ENCODE results near the gene TNFRSF11A.

The TNFRSF11A gene

GRCh38 chr18:62324917-62325805, at the start of gene TNFRSF11A:
Gene TNFRSF11A, plus strand, starts transcription at chr18:62325310. Its CDS starts 43 bp downstream, at chr18:62325353.
- TF ChIP-seq EZH2 (optimal IDR thresholded peaks at IDR 0.05; ENCODE audit: low read depth, low read length) (no peak), EZH2phosphoT487 (IDR thresholded peaks at IDR 0.05; ENCODE audit: low read length) (no peak)
- TF ChIP-seq, protein P1, sequence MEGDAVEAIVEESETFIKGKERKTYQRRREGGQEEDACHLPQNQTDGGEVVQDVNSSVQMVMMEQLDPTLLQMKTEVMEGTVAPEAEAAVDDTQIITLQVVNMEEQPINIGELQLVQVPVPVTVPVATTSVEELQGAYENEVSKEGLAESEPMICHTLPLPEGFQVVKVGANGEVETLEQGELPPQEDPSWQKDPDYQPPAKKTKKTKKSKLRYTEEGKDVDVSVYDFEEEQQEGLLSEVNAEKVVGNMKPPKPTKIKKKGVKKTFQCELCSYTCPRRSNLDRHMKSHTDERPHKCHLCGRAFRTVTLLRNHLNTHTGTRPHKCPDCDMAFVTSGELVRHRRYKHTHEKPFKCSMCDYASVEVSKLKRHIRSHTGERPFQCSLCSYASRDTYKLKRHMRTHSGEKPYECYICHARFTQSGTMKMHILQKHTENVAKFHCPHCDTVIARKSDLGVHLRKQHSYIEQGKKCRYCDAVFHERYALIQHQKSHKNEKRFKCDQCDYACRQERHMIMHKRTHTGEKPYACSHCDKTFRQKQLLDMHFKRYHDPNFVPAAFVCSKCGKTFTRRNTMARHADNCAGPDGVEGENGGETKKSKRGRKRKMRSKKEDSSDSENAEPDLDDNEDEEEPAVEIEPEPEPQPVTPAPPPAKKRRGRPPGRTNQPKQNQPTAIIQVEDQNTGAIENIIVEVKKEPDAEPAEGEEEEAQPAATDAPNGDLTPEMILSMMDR (IDR thresholded peaks at IDR 0.05; ENCODE audit: low read length) = 0 out of 2 replicates have a peak, but pooled peaks have one; percentile 4
- H3K9me2 ChIP-seq (replicated peaks; ENCODE audit: insufficient read depth, low read length) = no peaks in the 10 kb centered on the region
- peak within 1 kb of the TSS; percentile 11; the same call in 1 of the 2 replicates for H3K9ac ChIP-seq (ENCODE audit: low read length)
- H3K4me2 ChIP-seq (ENCODE audit: low read depth, low read length) = peak within 1 kb of the TSS; percentile 72
- H3K4me1 ChIP-seq (ENCODE audit: low read length) = peaks cover 15% of the 10 kb centered on the region; the same call in 1 of the 2 replicates
- H4K20me1 ChIP-seq (ENCODE audit: insufficient read depth, low read length) = no peaks in the 10 kb centered on the region
- no peaks in the 10 kb centered on the region for H3K36me3 ChIP-seq (replicated peaks; ENCODE audit: insufficient read depth, low read length)
- no peak within 1 kb of the TSS for H3K27ac ChIP-seq (ENCODE audit: low read length)
- H3K79me2 ChIP-seq (ENCODE audit: low read length) = no peaks in the 10 kb centered on the region
- H3K27me3 ChIP-seq (replicated peaks; ENCODE audit: insufficient read depth, low read length) = no peaks in the 10 kb centered on the region
- peak; percentile 52 for DNase-seq
- peak within 1 kb of the TSS; percentile 62 for H2AFZ ChIP-seq (ENCODE audit: low read length)
- H3F3A ChIP-seq (ENCODE audit: insufficient read depth, low read length) = peaks cover 7% of the 10 kb centered on the region; the same call in 1 of the 2 replicates
- no peaks in the 10 kb centered on the region for H3K9me3 ChIP-seq (replicated peaks; ENCODE audit: insufficient read depth, low read length)
- peak within 1 kb of the TSS; percentile 58 for H3K4me3 ChIP-seq (ENCODE audit: low read length)

- H2AFZ ChIP-seq (ENCODE audit: low read length) = no peak overlapping the region
Observed at GRCh38 chr18:62277045-62277444, 48.1 kb upstream of the TNFRSF11A start.

GRCh38 chr18:62279561-62279960, 45.5 kb upstream of the TNFRSF11A start:
- no peaks in the 10 kb centered on the region for H3K4me1 ChIP-seq (ENCODE audit: low read length)
- H2AFZ ChIP-seq (ENCODE audit: low read length) = no peak overlapping the region
- 0 out of 2 replicates have a peak, but pooled peaks cover 4% of the 10 kb centered on the region for H3K36me3 ChIP-seq (replicated peaks; ENCODE audit: insufficient read depth, low read length)

More at GRCh38 chr18:62277045-62277444, 48.1 kb upstream of the TNFRSF11A start:
- Histone ChIP-seq H3K4me2 (ENCODE audit: low read depth, low read length) (no peak overlapping the region), H3K9me2 (replicated peaks; ENCODE audit: insufficient read depth, low read length) (no peaks in the 10 kb centered on the region), H4K20me1 (ENCODE audit: insufficient read depth, low read length) (no peaks in the 10 kb centered on the region), H3K9ac (ENCODE audit: low read length) (no peak overlapping the region), H3K27me3 (replicated peaks; ENCODE audit: insufficient read depth, low read length) (no peaks in the 10 kb centered on the region), H3K4me1 (ENCODE audit: low read length) (no peaks in the 10 kb centered on the region), H3K36me3 (replicated peaks; ENCODE audit: insufficient read depth, low read length) (peaks cover 4% of the 10 kb centered on the region; the same call in 1 of the 2 replicates), H3K79me2 (ENCODE audit: low read length) (no peaks in the 10 kb centered on the region), H3K27ac (ENCODE audit: low read length) (no peak overlapping the region), H3K4me3 (ENCODE audit: low read length) (no peak overlapping the region), H3F3A (ENCODE audit: insufficient read depth, low read length) (no peaks in the 10 kb centered on the region), H3K9me3 (replicated peaks; ENCODE audit: insufficient read depth, low read length) (no peaks in the 10 kb centered on the region)
- DNase-seq = no peak
- TF ChIP-seq, protein P1 (IDR thresholded peaks at IDR 0.05; ENCODE audit: low read length) = no peak
- TF ChIP-seq EZH2phosphoT487 (IDR thresholded peaks at IDR 0.05; ENCODE audit: low read length) (no peak), EZH2 (optimal IDR thresholded peaks at IDR 0.05; ENCODE audit: low read depth, low read length) (no peak)

More at GRCh38 chr18:62279561-62279960, 45.5 kb upstream of the TNFRSF11A start:
- no peak overlapping the region for H3K27ac ChIP-seq (ENCODE audit: low read length)
- no peak for DNase-seq
- no peaks in the 10 kb centered on the region for H3K79me2 ChIP-seq (ENCODE audit: low read length)
- no peak overlapping the region for H3K4me2 ChIP-seq (ENCODE audit: low read depth, low read length)
- no peaks in the 10 kb centered on the region for H4K20me1 ChIP-seq (ENCODE audit: insufficient read depth, low read length)
- TF ChIP-seq EZH2phosphoT487 (IDR thresholded peaks at IDR 0.05; ENCODE audit: low read length) (no peak), EZH2 (optimal IDR thresholded peaks at IDR 0.05; ENCODE audit: low read depth, low read length) (no peak)
- TF ChIP-seq, protein P1 (IDR thresholded peaks at IDR 0.05; ENCODE audit: low read length) = no peak
- no peaks in the 10 kb centered on the region for H3K27me3 ChIP-seq (replicated peaks; ENCODE audit: insufficient read depth, low read length)
- no peaks in the 10 kb centered on the region for H3K9me3 ChIP-seq (replicated peaks; ENCODE audit: insufficient read depth, low read length)
- no peaks in the 10 kb centered on the region for H3K9me2 ChIP-seq (replicated peaks; ENCODE audit: insufficient read depth, low read length)
- H3F3A ChIP-seq (ENCODE audit: insufficient read depth, low read length) = no peaks in the 10 kb centered on the region
- H3K9ac ChIP-seq (ENCODE audit: low read length) = no peak overlapping the region
- H3K4me3 ChIP-seq (ENCODE audit: low read length) = no peak overlapping the region

All from MM.1S (cell line).